ENCODE results near the gene INPP5A.

INPP5A gene

DNA sequence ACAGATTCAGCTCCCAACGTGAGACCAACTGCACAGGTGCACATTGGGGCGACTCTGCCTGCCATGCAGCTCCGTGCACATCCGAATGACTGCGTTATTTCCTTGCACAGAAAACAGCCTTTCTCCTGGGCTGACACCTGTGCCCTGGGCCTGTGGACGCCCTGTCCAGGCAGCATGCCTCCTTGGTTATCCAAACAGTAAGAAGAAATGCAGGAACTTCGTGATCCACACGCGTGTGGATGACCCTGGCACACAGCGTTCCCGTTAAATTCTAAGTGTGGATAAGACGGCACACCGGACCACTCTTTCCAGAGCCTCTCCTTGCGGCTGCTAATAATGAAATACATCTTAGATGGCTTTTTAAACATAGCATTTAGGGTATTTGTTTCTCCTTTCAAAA, 208.8 kb downstream of the INPP5A start:
- no peak for DNase-seq
- TF ChIP-seq, protein P1, sequence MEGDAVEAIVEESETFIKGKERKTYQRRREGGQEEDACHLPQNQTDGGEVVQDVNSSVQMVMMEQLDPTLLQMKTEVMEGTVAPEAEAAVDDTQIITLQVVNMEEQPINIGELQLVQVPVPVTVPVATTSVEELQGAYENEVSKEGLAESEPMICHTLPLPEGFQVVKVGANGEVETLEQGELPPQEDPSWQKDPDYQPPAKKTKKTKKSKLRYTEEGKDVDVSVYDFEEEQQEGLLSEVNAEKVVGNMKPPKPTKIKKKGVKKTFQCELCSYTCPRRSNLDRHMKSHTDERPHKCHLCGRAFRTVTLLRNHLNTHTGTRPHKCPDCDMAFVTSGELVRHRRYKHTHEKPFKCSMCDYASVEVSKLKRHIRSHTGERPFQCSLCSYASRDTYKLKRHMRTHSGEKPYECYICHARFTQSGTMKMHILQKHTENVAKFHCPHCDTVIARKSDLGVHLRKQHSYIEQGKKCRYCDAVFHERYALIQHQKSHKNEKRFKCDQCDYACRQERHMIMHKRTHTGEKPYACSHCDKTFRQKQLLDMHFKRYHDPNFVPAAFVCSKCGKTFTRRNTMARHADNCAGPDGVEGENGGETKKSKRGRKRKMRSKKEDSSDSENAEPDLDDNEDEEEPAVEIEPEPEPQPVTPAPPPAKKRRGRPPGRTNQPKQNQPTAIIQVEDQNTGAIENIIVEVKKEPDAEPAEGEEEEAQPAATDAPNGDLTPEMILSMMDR (IDR thresholded peaks at IDR 0.05; ENCODE audit: low read depth, low read length, missing control alignments): no peak
- no peak overlapping the region for H3K27ac ChIP-seq
- H3K36me3 ChIP-seq (replicated peaks): peaks cover 8% of the 10 kb centered on the region
- H3K4me3 ChIP-seq (ENCODE audit: low read depth, low read length): no peak overlapping the region
- in situ Hi-C loops (cut with HindIII; ENCODE audit: low pct_ligation_motif_present, low sequenced_read_pairs): no loop called here
- H3K27me3 ChIP-seq (replicated peaks): no peaks in the 10 kb centered on the region

DNA sequence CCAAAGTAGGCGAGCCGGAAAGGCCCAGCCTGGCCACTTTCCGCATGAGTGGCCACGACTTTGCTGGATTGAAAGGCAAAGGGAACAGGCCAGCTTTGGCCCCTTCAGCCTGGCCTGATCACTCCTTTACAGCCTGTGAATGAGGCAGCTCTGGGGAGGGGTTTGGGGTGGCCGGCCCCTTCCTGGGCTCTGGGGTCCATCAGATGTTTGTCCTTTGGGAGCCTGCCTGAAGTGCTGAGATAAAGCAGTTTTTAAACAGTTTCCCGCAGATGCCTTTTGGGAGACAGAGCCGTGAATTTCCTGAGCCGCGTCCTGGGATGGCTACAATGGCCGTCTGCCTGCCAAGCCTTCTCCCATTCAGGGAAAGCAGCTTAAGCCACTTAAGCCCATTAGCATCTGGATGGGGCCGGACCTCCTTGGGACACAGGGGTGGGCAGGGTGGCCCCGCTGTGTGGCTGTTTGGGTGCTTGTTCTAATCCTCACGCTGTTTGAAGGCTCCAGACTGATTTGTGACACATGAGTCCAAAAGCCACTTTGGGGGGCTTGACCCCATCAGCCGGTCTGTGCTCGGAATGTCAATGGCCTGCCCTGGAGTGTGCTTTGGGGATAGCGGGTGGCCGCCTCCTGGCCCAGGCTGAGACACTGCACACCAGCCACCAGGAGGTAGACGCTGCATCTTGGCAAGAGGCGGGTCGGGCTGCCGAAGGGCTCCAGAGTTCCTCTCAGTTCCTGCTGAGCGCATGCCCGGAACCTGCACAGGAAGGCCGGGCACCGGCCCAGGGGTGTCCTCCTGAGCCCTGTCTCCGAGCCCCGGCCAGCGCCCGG, 209.4 kb downstream of the INPP5A start:
- DNase-seq: no peak
- Histone ChIP-seq H3K27ac (no peak overlapping the region), H3K4me3 (ENCODE audit: low read depth, low read length) (no peak overlapping the region), H3K27me3 (replicated peaks) (no peaks in the 10 kb centered on the region), H3K36me3 (replicated peaks) (peaks cover 6% of the 10 kb centered on the region)
- in situ Hi-C loops (cut with HindIII; ENCODE audit: low pct_ligation_motif_present, low sequenced_read_pairs): no loop called here
- TF ChIP-seq, protein P1 (IDR thresholded peaks at IDR 0.05; ENCODE audit: low read depth, low read length, missing control alignments): no peak

DNA sequence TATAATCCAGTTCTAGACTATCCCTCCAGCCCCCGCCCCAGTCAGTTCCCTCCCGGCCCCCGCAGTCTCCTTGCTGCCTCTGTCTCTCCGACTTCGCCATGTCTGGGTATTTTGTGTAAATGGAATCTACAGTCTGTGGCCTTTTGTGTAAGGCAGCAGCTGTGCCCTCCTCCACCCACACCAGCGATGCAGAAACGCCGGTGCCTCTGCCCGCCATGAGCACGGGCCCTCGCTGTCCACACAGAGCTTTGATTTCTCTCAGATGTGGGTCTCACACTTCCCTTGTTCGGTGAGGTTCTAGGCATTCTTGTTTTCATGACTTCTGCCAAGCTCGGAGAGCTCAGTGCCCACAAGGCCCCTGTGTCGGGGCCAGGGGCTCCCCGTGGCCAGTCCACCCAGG, 210.5 kb downstream of the INPP5A start:
- Histone ChIP-seq H3K4me3 (ENCODE audit: low read depth, low read length) (no peak overlapping the region), H3K36me3 (replicated peaks) (peaks cover 6% of the 10 kb centered on the region), H3K27me3 (replicated peaks) (no peaks in the 10 kb centered on the region), H3K27ac (no peak overlapping the region)
- TF ChIP-seq, protein P1 (IDR thresholded peaks at IDR 0.05; ENCODE audit: low read depth, low read length, missing control alignments): no peak
- no peak for DNase-seq
- in situ Hi-C loops (cut with HindIII; ENCODE audit: low pct_ligation_motif_present, low sequenced_read_pairs): no loop called here

DNA sequence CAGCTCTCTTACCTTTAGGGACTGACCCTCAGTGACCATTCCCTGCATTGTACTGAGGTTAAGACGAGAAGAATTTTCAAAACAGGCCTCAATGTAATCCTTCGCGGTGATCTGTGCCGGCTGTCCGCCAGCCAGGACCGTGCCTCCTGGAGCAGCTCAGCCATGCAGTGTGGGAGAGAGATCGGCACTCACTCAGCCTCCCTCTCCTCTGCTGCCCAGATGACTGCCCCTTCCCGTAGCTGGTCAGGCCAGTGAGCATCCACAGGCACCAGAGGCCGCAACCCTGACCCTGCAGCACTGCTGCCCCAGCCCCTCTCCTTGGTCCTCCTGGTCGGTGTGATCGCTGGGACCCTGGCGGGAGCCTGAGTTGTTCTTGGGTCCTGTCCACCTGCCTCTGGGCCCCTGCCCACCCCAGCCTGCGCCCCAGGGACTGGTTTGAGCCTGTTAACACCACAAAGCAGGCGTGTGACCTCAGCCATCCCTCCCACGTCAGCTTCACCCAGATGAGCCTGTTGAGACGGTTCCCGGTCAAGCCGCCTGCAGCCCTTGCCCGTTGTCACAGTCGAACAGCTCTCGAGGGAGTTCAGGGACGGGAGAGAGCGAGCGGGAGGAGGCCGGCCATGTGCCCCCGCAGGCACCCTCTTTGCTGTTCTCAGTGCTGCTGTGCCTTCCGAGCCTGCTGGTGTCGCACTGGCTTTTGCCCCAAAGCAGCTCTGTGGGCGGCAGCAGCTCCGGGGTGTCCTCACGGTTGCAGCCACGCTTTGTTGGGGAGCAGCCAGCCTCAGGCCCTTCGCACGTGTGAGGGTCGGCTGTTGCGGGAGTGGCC, 211.2 kb downstream of the INPP5A start:
- Histone ChIP-seq H3K36me3 (replicated peaks) (peaks cover 8% of the 10 kb centered on the region), H3K27ac (no peak overlapping the region), H3K27me3 (replicated peaks) (no peaks in the 10 kb centered on the region), H3K4me3 (ENCODE audit: low read depth, low read length) (no peak overlapping the region)
- in situ Hi-C loops (cut with HindIII; ENCODE audit: low pct_ligation_motif_present, low sequenced_read_pairs): no loop called here
- DNase-seq: no peak
- TF ChIP-seq, protein P1 (IDR thresholded peaks at IDR 0.05; ENCODE audit: low read depth, low read length, missing control alignments): no peak

DNA sequence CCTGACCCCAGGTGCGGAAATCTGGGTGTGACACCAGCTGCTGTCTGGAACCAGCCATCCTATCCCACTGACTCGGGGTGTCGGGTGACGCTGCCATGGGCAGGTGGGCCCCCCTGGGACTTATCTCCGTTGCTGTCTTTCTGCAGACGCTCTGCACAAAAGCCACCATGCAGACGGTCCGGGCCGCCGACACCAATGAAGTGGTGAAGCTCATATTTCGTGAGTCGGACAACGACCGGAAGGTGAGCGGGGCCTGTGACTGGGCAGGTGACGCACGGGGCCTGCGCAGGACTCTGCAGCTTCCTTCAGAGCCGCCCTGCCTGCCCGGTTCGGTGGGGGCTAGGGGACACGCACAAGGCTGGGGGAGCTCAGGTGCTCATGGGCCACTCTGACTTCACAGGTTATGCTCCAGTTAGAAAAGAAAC, 211.8 kb downstream of the INPP5A start:
- no peak overlapping the region for H3K27ac ChIP-seq
- peaks cover 14% of the 10 kb centered on the region for H3K36me3 ChIP-seq (replicated peaks)
- DNase-seq: no peak
- no peaks in the 10 kb centered on the region for H3K27me3 ChIP-seq (replicated peaks)
- no peak overlapping the region for H3K4me3 ChIP-seq (ENCODE audit: low read depth, low read length)
- TF ChIP-seq, protein P1 (IDR thresholded peaks at IDR 0.05; ENCODE audit: low read depth, low read length, missing control alignments): no peak
- in situ Hi-C loops (cut with HindIII; ENCODE audit: low pct_ligation_motif_present, low sequenced_read_pairs): no loop called here
